Activated naive CD4-positive, alpha-beta T cell treated with anti-CD3 and anti-CD28 coated beads, Interleukin-2, amount 50 U/mL, for 24 hours (primary cell): ENCODE measurements around the gene SYNGR1.

Experiments used
- H3K27ac Mint-ChIP-seq: one replicate; pipeline ENCODE4 v1.8.0; 2021; ENCODE audit warnings: mild to moderate bottlenecking, mixed read lengths
- H3K27me3 Mint-ChIP-seq: one replicate; pipeline ENCODE4 v1.8.0; 2021; ENCODE audit warnings: mixed read lengths
- H3K36me3 Mint-ChIP-seq: one replicate; pipeline ENCODE4 v1.8.0; 2021; ENCODE audit warnings: mixed read lengths
- H3K4me1 Mint-ChIP-seq: one replicate; pipeline ENCODE4 v1.8.0; 2021; ENCODE audit warnings: mixed read lengths
- H3K4me3 Mint-ChIP-seq: one replicate; pipeline ENCODE4 v1.8.0; 2021; ENCODE audit warnings: mild to moderate bottlenecking, mixed read lengths
- H3K9me3 Mint-ChIP-seq: one replicate; pipeline ENCODE4 v1.8.0; 2021; ENCODE audit warnings: mixed read lengths

Gene SYNGR1

DNA sequence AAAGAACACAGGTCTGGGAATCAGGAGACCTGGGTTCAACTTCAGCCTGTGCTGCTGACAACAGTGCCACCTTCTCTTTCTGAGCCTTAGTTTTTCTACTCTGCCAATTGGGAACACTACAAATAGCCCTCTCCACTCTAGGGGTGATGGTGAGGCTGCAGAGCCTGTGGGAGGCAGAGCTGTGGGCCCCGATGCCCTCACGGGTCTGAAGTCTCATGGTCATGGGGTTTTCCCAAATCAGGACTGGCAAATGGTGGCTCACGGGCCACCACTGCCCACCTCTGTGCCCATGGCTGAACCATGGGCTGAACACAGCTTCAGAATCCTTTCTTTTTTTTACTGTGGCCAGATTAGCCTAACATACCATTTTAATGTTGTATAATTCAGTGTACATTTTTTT lies 19.8 kb downstream of the SYNGR1 start:
- H3K9me3 Mint-ChIP-seq = no peaks in the 10 kb centered on the region
- no peak overlapping the region for H3K4me3 Mint-ChIP-seq
- no peaks in the 10 kb centered on the region for H3K27me3 Mint-ChIP-seq
- no peaks in the 10 kb centered on the region for H3K4me1 Mint-ChIP-seq
- H3K27ac Mint-ChIP-seq = no peak overlapping the region
- no peaks in the 10 kb centered on the region for H3K36me3 Mint-ChIP-seq

DNA sequence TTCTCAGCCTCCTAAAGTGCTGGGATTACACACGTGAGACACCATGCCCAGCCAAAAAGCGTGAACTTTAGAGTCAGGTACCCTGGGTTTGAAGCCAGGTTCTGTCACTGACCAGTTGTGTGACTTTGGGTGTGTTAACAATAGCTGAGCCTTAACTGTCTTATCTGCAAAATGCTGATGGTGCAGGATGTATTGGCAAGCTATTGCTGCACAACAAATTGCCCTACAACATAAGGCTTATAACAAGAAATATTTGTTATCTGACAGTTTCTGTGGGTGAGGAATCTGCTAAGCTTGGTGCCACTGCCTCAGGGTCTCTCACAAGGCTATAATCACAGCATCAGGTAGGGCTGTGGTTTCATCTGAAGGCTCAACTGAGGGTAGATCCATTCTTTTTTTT lies 21.9 kb downstream of the SYNGR1 start:
- no peaks in the 10 kb centered on the region for H3K36me3 Mint-ChIP-seq

GRCh38 chr22:39374191-39374590 lies 24.4 kb downstream of the SYNGR1 start:
- H3K4me1 Mint-ChIP-seq = no peaks in the 10 kb centered on the region
- H3K4me3 Mint-ChIP-seq = no peak overlapping the region
- no peaks in the 10 kb centered on the region for H3K9me3 Mint-ChIP-seq
- no peaks in the 10 kb centered on the region for H3K27me3 Mint-ChIP-seq
- no peak overlapping the region for H3K27ac Mint-ChIP-seq
- H3K36me3 Mint-ChIP-seq = no peaks in the 10 kb centered on the region

More for the DNA sequence above, 21.9 kb downstream of the SYNGR1 start:
- Mint-ChIP-seq H3K4me3 (no peak overlapping the region), H3K27ac (no peak overlapping the region), H3K27me3 (no peaks in the 10 kb centered on the region), H3K9me3 (no peaks in the 10 kb centered on the region), H3K4me1 (no peaks in the 10 kb centered on the region)

GRCh38 chr22:39374801-39375200 lies 25.0 kb downstream of the SYNGR1 start:
- no peaks in the 10 kb centered on the region for H3K36me3 Mint-ChIP-seq
- no peaks in the 10 kb centered on the region for H3K4me1 Mint-ChIP-seq
- H3K9me3 Mint-ChIP-seq = no peaks in the 10 kb centered on the region
- no peak overlapping the region for H3K27ac Mint-ChIP-seq
- H3K4me3 Mint-ChIP-seq = no peak overlapping the region
- no peaks in the 10 kb centered on the region for H3K27me3 Mint-ChIP-seq

DNA sequence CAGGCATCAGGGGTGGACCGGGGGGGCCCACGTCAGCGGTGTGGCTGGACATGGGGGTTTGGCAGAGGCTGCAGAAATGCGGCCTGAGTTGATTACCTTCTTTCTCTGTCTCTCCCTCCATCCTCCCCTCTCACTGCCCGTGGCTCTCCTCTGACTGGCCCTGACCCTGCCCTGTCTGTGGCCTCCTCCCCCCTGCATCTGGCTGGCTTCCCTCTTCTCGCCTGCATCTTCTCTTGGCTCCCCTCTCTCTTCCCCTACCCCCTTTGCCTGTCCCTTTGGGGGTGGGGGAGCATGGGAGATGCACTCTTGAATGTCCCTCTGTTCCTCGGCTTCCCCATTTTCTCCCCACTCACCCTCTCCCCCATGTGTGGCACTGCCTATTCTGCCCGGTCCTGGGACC lies 25.9 kb downstream of the SYNGR1 start:
- H3K27ac Mint-ChIP-seq = no peak overlapping the region
- H3K27me3 Mint-ChIP-seq = no peaks in the 10 kb centered on the region
- no peaks in the 10 kb centered on the region for H3K36me3 Mint-ChIP-seq
- H3K4me1 Mint-ChIP-seq = no peaks in the 10 kb centered on the region
- H3K9me3 Mint-ChIP-seq = no peaks in the 10 kb centered on the region
- H3K4me3 Mint-ChIP-seq = no peak overlapping the region

DNA sequence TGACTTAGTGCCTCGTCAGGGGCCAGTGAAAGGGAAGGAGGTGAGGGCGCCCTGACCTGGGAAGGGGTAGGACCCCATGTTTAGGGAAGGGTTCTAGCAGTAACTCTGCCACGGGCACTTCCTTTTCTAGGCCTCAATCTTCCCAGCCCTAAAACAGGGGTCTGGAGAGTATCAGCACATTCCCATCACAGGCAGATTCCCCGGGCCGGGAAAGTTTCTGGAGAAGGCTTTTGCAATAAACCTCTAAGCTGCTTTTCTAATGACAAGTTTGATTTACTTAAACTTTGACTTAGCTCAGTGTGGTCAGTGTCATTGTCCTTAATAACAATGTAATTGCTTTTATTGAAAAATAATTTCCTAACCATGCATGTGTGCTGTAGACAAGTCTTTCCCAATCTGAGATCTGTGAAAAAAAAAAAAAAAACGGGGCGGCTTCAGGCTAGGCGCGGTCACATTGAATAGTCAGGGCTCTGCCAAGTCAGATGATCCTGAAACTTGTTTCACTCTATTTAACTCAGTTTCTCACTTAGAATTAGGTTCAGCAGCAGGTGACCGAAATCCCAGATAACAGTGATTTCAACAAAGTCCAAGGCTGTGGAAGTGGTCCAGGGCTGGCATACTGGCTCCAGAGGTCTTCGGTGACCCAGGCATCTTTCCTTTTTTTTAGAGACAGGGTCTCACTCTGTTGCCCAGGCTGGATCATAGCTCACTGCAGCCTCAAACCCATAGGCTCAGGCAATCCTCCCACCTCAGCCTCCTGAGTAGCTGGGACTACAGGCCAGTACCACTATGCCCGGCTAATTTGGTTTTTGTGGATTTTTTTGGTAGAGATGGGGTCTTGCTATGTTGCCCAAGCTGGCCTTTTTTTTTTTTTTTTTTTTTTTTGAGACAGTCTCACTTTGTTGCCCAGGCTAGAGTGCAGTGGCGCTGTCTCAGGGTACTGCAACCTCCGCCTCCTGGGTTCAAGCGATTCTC lies 30.3 kb downstream of the SYNGR1 start:
- H3K4me1 Mint-ChIP-seq = no peaks in the 10 kb centered on the region
- H3K36me3 Mint-ChIP-seq = no peaks in the 10 kb centered on the region
- H3K27ac Mint-ChIP-seq = no peak overlapping the region
- no peaks in the 10 kb centered on the region for H3K27me3 Mint-ChIP-seq
- H3K9me3 Mint-ChIP-seq = no peaks in the 10 kb centered on the region
- H3K4me3 Mint-ChIP-seq = no peak overlapping the region

GRCh38 chr22:39381009-39381755 lies 31.4 kb downstream of the SYNGR1 start:
- H3K36me3 Mint-ChIP-seq = no peaks in the 10 kb centered on the region
- no peak overlapping the region for H3K4me3 Mint-ChIP-seq
- H3K27me3 Mint-ChIP-seq = no peaks in the 10 kb centered on the region
- no peaks in the 10 kb centered on the region for H3K4me1 Mint-ChIP-seq
- H3K9me3 Mint-ChIP-seq = no peaks in the 10 kb centered on the region
- no peak overlapping the region for H3K27ac Mint-ChIP-seq

DNA sequence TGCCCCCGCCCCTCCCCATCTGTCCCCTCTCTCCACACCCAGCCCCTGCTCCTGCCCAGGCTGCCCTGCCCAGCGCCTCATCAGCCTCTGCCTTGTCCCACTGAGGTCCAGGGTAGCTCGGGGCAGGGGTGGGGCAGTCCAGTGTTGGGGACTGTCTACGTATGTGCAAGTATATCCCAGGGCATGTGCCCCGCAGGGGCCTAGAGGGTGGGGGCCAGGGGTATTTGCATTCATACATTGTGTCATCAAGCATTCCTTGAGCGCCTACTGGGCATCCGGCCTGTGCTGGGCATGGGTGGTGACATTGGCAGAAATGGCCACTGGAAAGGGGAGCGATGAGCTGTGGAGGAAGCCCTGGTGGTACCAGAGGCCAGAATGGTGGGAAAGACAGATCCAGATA lies 32.1 kb downstream of the SYNGR1 start:
- Mint-ChIP-seq H3K4me1 (peaks cover 2% of the 10 kb centered on the region), H3K27ac (no peak overlapping the region), H3K36me3 (no peaks in the 10 kb centered on the region), H3K27me3 (no peaks in the 10 kb centered on the region), H3K9me3 (no peaks in the 10 kb centered on the region), H3K4me3 (no peak overlapping the region)

GRCh38 chr22:39382410-39382809 lies 32.6 kb downstream of the SYNGR1 start:
- Mint-ChIP-seq H3K27ac (no peak overlapping the region), H3K27me3 (no peaks in the 10 kb centered on the region), H3K36me3 (no peaks in the 10 kb centered on the region), H3K4me3 (no peak overlapping the region), H3K9me3 (no peaks in the 10 kb centered on the region), H3K4me1 (peaks cover 7% of the 10 kb centered on the region)

DNA sequence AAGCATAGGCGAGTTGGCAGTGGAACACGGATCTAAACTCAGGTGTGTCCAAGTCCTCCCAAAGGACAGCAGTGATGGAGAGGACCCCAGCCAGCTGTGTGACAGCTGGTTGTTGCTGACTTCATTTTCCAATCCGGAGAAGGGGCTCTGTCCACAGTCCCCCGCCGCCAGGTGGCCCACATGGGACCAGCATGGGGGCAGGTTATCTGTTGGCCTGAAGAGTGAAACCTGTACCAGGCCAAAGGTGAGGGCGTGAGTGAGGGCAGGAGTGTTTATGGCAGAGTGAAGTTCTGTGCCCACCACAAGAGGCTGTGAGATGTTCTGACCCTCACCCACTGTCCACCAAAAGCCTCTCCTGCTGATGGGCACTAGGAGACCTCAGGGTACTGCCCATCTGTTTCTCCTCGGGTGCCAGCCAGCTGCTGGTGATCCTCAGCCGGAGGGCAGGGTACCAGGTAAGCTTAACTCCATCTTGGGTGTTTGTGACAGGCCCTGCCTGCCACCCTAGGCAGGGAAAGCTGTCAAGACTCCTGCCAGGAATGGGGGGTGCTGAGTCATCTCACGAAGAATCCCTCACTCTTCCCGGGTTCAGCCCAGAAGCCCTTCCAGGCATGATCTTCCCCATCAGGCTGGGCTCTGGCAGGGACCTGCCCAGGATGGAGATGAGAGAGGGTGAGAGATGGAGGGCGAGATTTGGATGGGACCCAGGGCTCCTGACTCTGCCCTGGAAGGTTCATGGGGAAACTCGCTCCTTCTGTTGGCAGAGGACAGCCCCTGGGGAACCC lies 34.2 kb downstream of the SYNGR1 start:
- Mint-ChIP-seq H3K27me3 (no peaks in the 10 kb centered on the region), H3K4me3 (no peak overlapping the region), H3K9me3 (no peaks in the 10 kb centered on the region), H3K4me1 (peaks cover 12% of the 10 kb centered on the region), H3K36me3 (no peaks in the 10 kb centered on the region), H3K27ac (no peak overlapping the region)

GRCh38 chr22:39384750-39385480 lies 35.1 kb downstream of the SYNGR1 start:
- Mint-ChIP-seq H3K4me1 (peaks cover 12% of the 10 kb centered on the region), H3K9me3 (no peaks in the 10 kb centered on the region), H3K36me3 (no peaks in the 10 kb centered on the region), H3K27me3 (no peaks in the 10 kb centered on the region), H3K4me3 (no peak overlapping the region), H3K27ac (no peak overlapping the region)

DNA sequence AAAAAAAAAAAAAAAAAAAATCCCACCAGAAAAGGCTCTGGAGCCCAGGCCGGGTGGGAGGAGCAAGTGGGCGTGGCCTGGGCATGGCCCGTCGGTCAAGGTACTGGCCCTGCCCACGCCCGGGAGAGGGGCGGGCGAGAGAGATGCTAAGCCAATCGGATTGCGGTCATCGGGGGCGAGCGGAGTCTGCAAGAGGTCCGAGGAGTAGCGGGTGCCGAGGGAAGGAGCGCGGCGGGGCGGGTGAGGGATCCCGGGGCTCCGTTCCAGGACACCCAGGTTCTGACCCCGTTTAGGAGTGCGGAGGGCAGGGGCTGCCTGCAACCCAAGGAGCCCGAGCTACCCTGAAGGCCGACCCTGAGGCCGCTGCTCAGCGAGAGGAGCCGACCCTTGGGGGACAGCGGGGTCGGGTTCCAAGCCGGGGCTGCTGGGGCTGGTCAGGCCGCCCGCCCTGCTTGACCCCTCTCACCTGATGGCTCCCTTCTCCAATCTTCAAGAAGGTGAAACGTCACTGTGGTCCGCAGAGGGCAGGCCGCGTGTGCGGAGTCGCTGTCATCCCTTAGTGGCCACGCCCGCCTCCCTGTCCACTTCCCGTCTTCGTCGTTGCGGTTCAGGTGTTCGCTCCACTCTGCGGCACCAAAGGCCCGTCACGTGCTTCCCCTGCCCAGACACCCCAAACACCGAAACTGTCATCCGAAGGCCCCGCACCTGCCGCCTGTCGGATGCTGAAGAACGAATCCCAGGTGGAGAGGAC lies 38.6 kb downstream of the SYNGR1 start:
- peaks cover 12% of the 10 kb centered on the region for H3K4me1 Mint-ChIP-seq
- H3K4me3 Mint-ChIP-seq = peak overlapping the region; percentile 90
- H3K27me3 Mint-ChIP-seq = no peaks in the 10 kb centered on the region
- no peaks in the 10 kb centered on the region for H3K9me3 Mint-ChIP-seq
- no peaks in the 10 kb centered on the region for H3K36me3 Mint-ChIP-seq
- peak overlapping the region; percentile 93 for H3K27ac Mint-ChIP-seq

GRCh38 chr22:39389420-39389819 lies 39.6 kb downstream of the SYNGR1 start:
- Mint-ChIP-seq H3K4me3 (no peak overlapping the region), H3K36me3 (no peaks in the 10 kb centered on the region), H3K4me1 (peaks cover 12% of the 10 kb centered on the region), H3K27ac (no peak overlapping the region), H3K9me3 (no peaks in the 10 kb centered on the region), H3K27me3 (no peaks in the 10 kb centered on the region)

GRCh38 chr22:39392341-39392948 lies 42.7 kb downstream of the SYNGR1 start:
- Mint-ChIP-seq H3K27ac (peak overlapping the region; percentile 41), H3K4me1 (peaks cover 5% of the 10 kb centered on the region), H3K4me3 (no peak overlapping the region), H3K36me3 (no peaks in the 10 kb centered on the region), H3K9me3 (no peaks in the 10 kb centered on the region), H3K27me3 (no peaks in the 10 kb centered on the region)
